ENCODE data around the gene VDR. TPM values are rescaled to one million over a fixed set of nuclear protein-coding genes. Genes with fewer than 3 reads are reported as not detected.
A peak's percentile ranks its signal among the peaks of the same experiment; 100 is the strongest.
"Not testable (repeated sequence)": the region's sequence is repeated elsewhere in the genome, so short reads cannot be mapped to it uniquely, and the experiment has no call there.

The VDR gene
- total and polyA plus RNA-seq, 8 donors = 1.1 to 32.1 (median 2.2) TPM

DNA sequence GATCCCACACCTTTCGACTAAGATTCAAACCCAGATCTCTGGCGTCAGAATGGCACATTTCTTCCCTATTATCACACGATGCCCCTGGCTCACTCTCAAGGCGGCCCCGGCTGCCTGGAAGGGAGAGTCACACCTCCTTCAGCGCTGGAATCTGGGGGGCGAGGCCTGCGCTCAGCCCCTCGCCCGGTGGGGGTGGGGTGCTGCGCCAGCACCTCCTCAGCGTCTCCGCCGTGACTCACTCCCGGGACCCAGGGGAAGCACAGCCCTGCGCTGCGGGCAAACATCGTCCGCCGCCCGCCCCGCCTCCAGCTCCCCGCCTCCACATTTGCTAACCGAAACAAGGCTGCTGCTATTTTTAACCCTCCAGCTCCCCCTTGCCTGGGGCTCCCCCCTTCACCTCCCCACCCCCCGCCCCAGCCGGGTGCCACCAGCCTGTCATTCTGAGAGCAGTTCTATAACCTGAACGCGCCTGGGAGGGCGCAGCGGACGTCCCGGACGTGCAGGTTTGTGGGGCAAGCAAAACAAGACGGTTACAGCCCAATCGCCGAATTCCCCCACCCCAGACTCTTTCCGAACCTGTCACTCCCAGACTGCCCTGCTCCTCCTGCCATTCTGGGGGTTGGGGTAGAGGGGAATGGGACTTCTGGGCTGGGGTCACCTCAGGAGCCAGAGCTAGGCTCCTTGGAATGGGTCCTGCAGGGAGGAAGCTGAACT, 91.8 kb downstream of the VDR start:
- intact Hi-C loops (cut with DNase I) = no loop called here
- Histone ChIP-seq H3K9me3 (no peaks in the 10 kb centered on the region), H3K4me3 (peak overlapping the region; percentile 2 to 27), H3K27ac (peak overlapping the region; percentile 92), H3K4me1 (peaks cover 76 to 100% of the 10 kb centered on the region in 2 donors), H3K27me3 (no peaks in the 10 kb centered on the region), H3K36me3 (peaks cover 0 to 10% of the 10 kb centered on the region in 2 donors)
- peak in 1 of 2 donors; percentile 6 for TF ChIP-seq CTCF (IDR thresholded peaks at IDR 0.05)
- DNase-seq (peak in 3 of 4 donors; percentile 88 to 98 (median 94)), ATAC-seq (peak; percentile 82)

- Histone ChIP-seq H3K36me3 (peaks cover 0 to 10% of the 10 kb centered on the region in 2 donors), H3K27me3 (no peaks in the 10 kb centered on the region), H3K4me3 (peak overlapping the region in 1 of 2 donors; percentile 27), H3K9me3 (no peaks in the 10 kb centered on the region), H3K27ac (peak overlapping the region; percentile 92), H3K4me1 (peaks cover 79 to 100% of the 10 kb centered on the region in 2 donors)
- no peak for TF ChIP-seq CTCF (IDR thresholded peaks at IDR 0.05)
- ATAC-seq (peak; percentile 6), DNase-seq (no peak)
- intact Hi-C loops (cut with DNase I) = no loop called here
Measured at GRCh38 chr12:47811581-47812484, 93.0 kb downstream of the VDR start.

- Histone ChIP-seq H3K36me3 (peaks cover 0 to 10% of the 10 kb centered on the region in 2 donors), H3K27ac (peak overlapping the region; percentile 92), H3K4me1 (peaks cover 84 to 100% of the 10 kb centered on the region in 2 donors), H3K27me3 (no peaks in the 10 kb centered on the region), H3K4me3 (no peak overlapping the region), H3K9me3 (no peaks in the 10 kb centered on the region)
- DNase-seq = no peak
- intact Hi-C loops (cut with DNase I) = no loop called here
- no peak for TF ChIP-seq CTCF (IDR thresholded peaks at IDR 0.05)
- ATAC-seq = no peak
Measured at GRCh38 chr12:47811072-47811396, 93.8 kb downstream of the VDR start.

GRCh38 chr12:47809518-47809917, 95.3 kb downstream of the VDR start:
- ATAC-seq; H3K27me3 ChIP-seq; H3K9me3 ChIP-seq; intact Hi-C loops (cut with DNase I); DNase-seq; H3K4me3 ChIP-seq: not testable (repeated sequence)
- peak overlapping the region; percentile 92 for H3K27ac ChIP-seq
- peaks cover 86 to 100% of the 10 kb centered on the region in 2 donors for H3K4me1 ChIP-seq
- peaks cover 0 to 12% of the 10 kb centered on the region in 2 donors for H3K36me3 ChIP-seq

DNA sequence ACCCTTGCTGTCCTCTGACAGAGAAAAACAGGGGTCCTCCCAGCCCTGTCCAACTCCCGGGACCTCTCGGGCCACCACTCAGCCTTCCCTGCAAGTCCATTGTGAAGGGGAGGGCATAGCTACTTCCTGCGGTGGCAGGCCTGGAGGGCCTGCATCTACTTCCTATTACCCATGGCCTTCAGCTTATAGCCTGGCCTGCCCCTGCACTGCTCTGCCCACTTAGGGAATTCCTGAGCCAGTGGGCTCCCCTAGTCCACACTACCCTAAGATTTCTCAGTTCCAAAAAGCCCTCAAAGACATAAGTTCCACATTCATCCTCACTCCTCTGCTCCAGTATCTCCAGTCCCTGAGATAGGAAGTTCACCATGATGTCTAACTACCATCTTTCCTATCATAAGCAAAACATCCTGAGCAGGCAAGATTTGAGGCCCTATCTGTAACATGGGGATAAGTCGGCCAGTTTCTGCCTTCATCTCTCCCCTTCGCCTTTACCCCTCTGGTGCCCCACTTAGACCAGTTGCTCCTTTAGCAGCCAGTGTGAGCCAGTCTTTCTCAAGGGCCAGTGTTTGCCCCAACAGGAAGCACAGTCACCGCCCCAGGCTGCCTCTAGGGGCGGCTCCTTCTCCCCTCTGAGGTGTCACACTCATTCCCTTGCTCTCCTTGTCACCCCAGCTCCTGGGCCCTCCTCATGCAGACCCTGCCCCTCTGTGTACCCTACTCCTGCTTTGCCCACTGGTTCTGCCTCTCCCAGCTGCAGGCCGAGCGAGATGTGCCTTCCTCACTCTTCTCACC, 96.0 kb downstream of the VDR start:
- peaks cover 86 to 100% of the 10 kb centered on the region in 2 donors for H3K4me1 ChIP-seq

More for the DNA sequence above, 96.0 kb downstream of the VDR start:
- H3K27ac ChIP-seq = peak overlapping the region; percentile 78 to 92
- intact Hi-C loops (cut with DNase I) = no loop called here
- no peaks in the 10 kb centered on the region for H3K27me3 ChIP-seq
- TF ChIP-seq CTCF (IDR thresholded peaks at IDR 0.05) = peak in 1 of 2 donors; percentile 27
- peak in 2 of 4 donors; percentile 58 to 87 for DNase-seq
- peak; percentile 7 for ATAC-seq
- H3K36me3 ChIP-seq = peaks cover 0 to 6% of the 10 kb centered on the region in 2 donors
- peak overlapping the region in 1 of 2 donors; percentile 1 for H3K4me3 ChIP-seq
- no peaks in the 10 kb centered on the region for H3K9me3 ChIP-seq

All from left lung (tissue), 10 donors.